ENCODE data around the gene INTS3.
A peak's percentile ranks its signal among the peaks of the same experiment; 100 is the strongest.

Gene INTS3

DNA sequence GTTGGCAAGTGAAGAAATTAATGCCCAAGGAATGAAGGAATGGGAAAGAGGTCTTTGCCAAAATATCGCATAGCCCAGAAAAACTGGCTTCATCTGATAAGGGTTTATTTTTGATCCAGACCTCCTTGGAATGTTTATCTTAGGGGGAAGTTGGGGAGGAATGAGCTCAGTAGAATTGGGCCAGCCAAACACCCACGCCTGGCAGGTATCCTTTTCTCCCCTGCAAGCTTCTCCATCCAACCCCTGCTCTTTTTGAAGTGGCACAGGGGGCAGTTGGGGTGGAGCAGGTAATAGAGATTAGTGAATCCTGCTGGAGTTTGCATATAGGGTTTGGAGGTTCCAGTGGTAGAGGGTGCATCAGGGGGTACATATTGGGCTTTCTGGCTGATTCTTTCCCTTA is 21.1 kb downstream of the INTS3 start:
- TF ChIP-seq MZF1 (tag by site-specific recombination; IDR thresholded peaks at IDR 0.05; ENCODE audit: borderline replicate concordance) = no peak
- 0 out of 2 replicates have a peak, but pooled peaks have one; percentile 14 for TF ChIP-seq ZFHX2 (tag by site-specific recombination; conservative IDR thresholded peaks at IDR 0.05)
- no peaks in the 10 kb centered on the region for H3K4me1 ChIP-seq (ENCODE audit: control insufficient read depth, insufficient read depth, low read length)
- H3K4me3 ChIP-seq (ENCODE audit: low read depth, low read length) = no peak overlapping the region
- H3K36me3 ChIP-seq (ENCODE audit: control insufficient read depth in 2 of 2, insufficient read depth in 1 of 2, low read length in 2 of 2) = peaks cover 62 to 98% of the 10 kb centered on the region in 2 experiments
- no peak overlapping the region for H3K27ac ChIP-seq (ENCODE audit: extremely low read depth, low read depth, low read length)
- POLR2A ChIA-PET = no interaction called here
- CTCF ChIA-PET = interaction anchor here (0.6 to 5.8 kb wide), 10 partner anchors 9 to 396 kb away, joined by 3 to 55 read pairs (median 4); partner anchors contain the start of genes ILF2 and NPR1
- no peaks in the 10 kb centered on the region for H3K9me3 ChIP-seq (ENCODE audit: control insufficient read depth, insufficient read depth, low read depth, low read length)

- peaks cover 60 to 98% of the 10 kb centered on the region in 2 experiments for H3K36me3 ChIP-seq (ENCODE audit: control insufficient read depth in 2 of 2, insufficient read depth in 1 of 2, low read length in 2 of 2)
- CTCF ChIA-PET = interaction anchor here (0.6 to 5.8 kb wide), 12 partner anchors 10 to 423 kb away, joined by 3 to 55 read pairs (median 3); partner anchors contain the start of genes NPR1 and S100A9
Measured at GRCh38 chr1:153749408-153750005, 21.7 kb downstream of the INTS3 start.

GRCh38 chr1:153750026-153750995 is 22.5 kb downstream of the INTS3 start:
- POLR2A ChIA-PET = no interaction called here
- CTCF ChIA-PET = interaction anchor here (0.6 to 5.8 kb wide), 12 partner anchors 18 to 424 kb away, joined by 3 to 55 read pairs (median 3); partner anchors contain the start of genes NPR1 and S100A9
- H3K36me3 ChIP-seq (ENCODE audit: control insufficient read depth in 2 of 2, insufficient read depth in 1 of 2, low read length in 2 of 2) = peaks cover 57 to 99% of the 10 kb centered on the region in 2 experiments
- no peak overlapping the region for H3K4me3 ChIP-seq (ENCODE audit: low read depth, low read length)
- no peaks in the 10 kb centered on the region for H3K9me3 ChIP-seq (ENCODE audit: control insufficient read depth, insufficient read depth, low read depth, low read length)
- no peak overlapping the region for H3K27ac ChIP-seq (ENCODE audit: extremely low read depth, low read depth, low read length)
- no peaks in the 10 kb centered on the region for H3K4me1 ChIP-seq (ENCODE audit: control insufficient read depth, insufficient read depth, low read length)
- TF ChIP-seq, protein P1, sequence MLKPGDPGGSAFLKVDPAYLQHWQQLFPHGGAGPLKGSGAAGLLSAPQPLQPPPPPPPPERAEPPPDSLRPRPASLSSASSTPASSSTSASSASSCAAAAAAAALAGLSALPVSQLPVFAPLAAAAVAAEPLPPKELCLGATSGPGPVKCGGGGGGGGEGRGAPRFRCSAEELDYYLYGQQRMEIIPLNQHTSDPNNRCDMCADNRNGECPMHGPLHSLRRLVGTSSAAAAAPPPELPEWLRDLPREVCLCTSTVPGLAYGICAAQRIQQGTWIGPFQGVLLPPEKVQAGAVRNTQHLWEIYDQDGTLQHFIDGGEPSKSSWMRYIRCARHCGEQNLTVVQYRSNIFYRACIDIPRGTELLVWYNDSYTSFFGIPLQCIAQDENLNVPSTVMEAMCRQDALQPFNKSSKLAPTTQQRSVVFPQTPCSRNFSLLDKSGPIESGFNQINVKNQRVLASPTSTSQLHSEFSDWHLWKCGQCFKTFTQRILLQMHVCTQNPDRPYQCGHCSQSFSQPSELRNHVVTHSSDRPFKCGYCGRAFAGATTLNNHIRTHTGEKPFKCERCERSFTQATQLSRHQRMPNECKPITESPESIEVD (tag by site-specific recombination; IDR thresholded peaks at IDR 0.05) = peak; percentile 36; the same call in 1 of the 2 replicates
- no peak for TF ChIP-seq ZNF366 (tag by site-specific recombination; conservative IDR thresholded peaks at IDR 0.05)

More at GRCh38 chr1:153749408-153750005, 21.7 kb downstream of the INTS3 start:
- H3K4me3 ChIP-seq (ENCODE audit: low read depth, low read length) = no peak overlapping the region
- no peak overlapping the region for H3K27ac ChIP-seq (ENCODE audit: extremely low read depth, low read depth, low read length)
- no peaks in the 10 kb centered on the region for H3K9me3 ChIP-seq (ENCODE audit: control insufficient read depth, insufficient read depth, low read depth, low read length)
- POLR2A ChIA-PET = no interaction called here
- TF ChIP-seq, protein P2, sequence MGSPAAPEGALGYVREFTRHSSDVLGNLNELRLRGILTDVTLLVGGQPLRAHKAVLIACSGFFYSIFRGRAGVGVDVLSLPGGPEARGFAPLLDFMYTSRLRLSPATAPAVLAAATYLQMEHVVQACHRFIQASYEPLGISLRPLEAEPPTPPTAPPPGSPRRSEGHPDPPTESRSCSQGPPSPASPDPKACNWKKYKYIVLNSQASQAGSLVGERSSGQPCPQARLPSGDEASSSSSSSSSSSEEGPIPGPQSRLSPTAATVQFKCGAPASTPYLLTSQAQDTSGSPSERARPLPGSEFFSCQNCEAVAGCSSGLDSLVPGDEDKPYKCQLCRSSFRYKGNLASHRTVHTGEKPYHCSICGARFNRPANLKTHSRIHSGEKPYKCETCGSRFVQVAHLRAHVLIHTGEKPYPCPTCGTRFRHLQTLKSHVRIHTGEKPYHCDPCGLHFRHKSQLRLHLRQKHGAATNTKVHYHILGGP (tag by site-specific recombination; IDR thresholded peaks at IDR 0.05) = no peak
- TF ChIP-seq TRIM28 (IDR thresholded peaks at IDR 0.05; ENCODE audit: borderline replicate concordance, low read length) (0 out of 2 replicates have a peak, but pooled peaks have one; percentile 33), ZNF654 (tag by site-specific recombination; IDR thresholded peaks at IDR 0.05; ENCODE audit: low read depth) (peak; percentile 69), ZNF2 (tag by site-specific recombination; IDR thresholded peaks at IDR 0.05) (0 out of 2 replicates have a peak, but pooled peaks have one; percentile 53), CTCF (tag by site-specific recombination; IDR thresholded peaks at IDR 0.05) (peak; percentile 82), ZNF600 (tag by site-specific recombination; IDR thresholded peaks at IDR 0.05) (peak; percentile 73; the same call in 1 of the 2 replicates), ZNF791 (tag by site-specific recombination; IDR thresholded peaks at IDR 0.05) (no peak), ZNF19 (tag by site-specific recombination; IDR thresholded peaks at IDR 0.05; ENCODE audit: low read depth) (no peak), ZSCAN30 (tag by site-specific recombination; IDR thresholded peaks at IDR 0.05) (peak; percentile 99), ZBTB17 (tag by site-specific recombination; IDR thresholded peaks at IDR 0.05) (peak; percentile 53; the same call in 1 of the 2 replicates), KLF17 (tag by site-specific recombination; IDR thresholded peaks at IDR 0.05) (peak; percentile 47; the same call in 1 of the 2 replicates)
- no peaks in the 10 kb centered on the region for H3K4me1 ChIP-seq (ENCODE audit: control insufficient read depth, insufficient read depth, low read length)
